Activated CD4-positive, alpha-beta memory T cell treated with anti-CD3 and anti-CD28 coated beads, Interleukin-2, amount 10 ng/mL, durations not matched to agents 7 days and 5 days (primary cell): ENCODE results near the gene ROBO2. TPM values are rescaled to one million over a fixed set of nuclear protein-coding genes. Genes with fewer than 3 reads are reported as not detected.

Experiments used
- CTCF ChIA-PET: fragments of 350-600 bp; sonication (Branson Sonifier 250); formaldehyde crosslinking; loops from one replicate; lab custom pipeline; 2021; ENCODE audit warnings: antibody characterized with exemption, inconsistent platforms; lab: Charles Lee
- POLR2A ChIA-PET: fragments of 350-600 bp; sonication (Branson Sonifier 250); formaldehyde crosslinking; loops from one replicate; lab custom pipeline; 2021; ENCODE audit warnings: antibody characterized with exemption; lab: Charles Lee
- DNase-seq: peaks from one replicate; pipeline ENCODE4 v3.0.0-alpha.2; 2020
- H3K27ac Mint-ChIP-seq: one replicate; pipeline ENCODE4 v1.8.0; 2021; ENCODE audit warnings: mild to moderate bottlenecking, mixed read lengths
- H3K27me3 Mint-ChIP-seq: one replicate; pipeline ENCODE4 v1.8.0; 2021; ENCODE audit warnings: mixed read lengths
- H3K36me3 Mint-ChIP-seq: one replicate; pipeline ENCODE4 v1.8.0; 2021; ENCODE audit warnings: low read depth, mixed read lengths
- H3K4me1 Mint-ChIP-seq: one replicate; pipeline ENCODE4 v1.8.0; 2021; ENCODE audit warnings: mixed read lengths
- H3K4me3 Mint-ChIP-seq: one replicate; pipeline ENCODE4 v1.8.0; 2021; ENCODE audit warnings: mild to moderate bottlenecking, mixed read lengths
- H3K9me3 Mint-ChIP-seq: one replicate; pipeline ENCODE4 v1.8.0; 2021; ENCODE audit warnings: mixed read lengths
- total RNA-seq, 2 experiments: library from RNA; stranded (reverse); gene quantifications; one replicate each; pipeline ENCODE4 v1.2.3, GENCODE V29; 2021

The ROBO2 gene
- not detected for total RNA-seq

GRCh38 chr3:77039606-77040171 lies at the start of gene ROBO2:
ROBO2 (plus strand) TSS chr3:77040099; CDS start chr3:77040786, 687 bp downstream.
- H3K9me3 Mint-ChIP-seq = no peaks in the 10 kb centered on the region
- no peaks in the 10 kb centered on the region for H3K4me1 Mint-ChIP-seq
- DNase-seq = no peak
- H3K36me3 Mint-ChIP-seq = no peaks in the 10 kb centered on the region
- ChIA-PET POLR2A (no interaction called here), CTCF (no interaction called here)
- H3K4me3 Mint-ChIP-seq = no peak within 1 kb of the TSS
- peaks cover 22% of the 10 kb centered on the region for H3K27me3 Mint-ChIP-seq
- no peak within 1 kb of the TSS for H3K27ac Mint-ChIP-seq

- ChIA-PET CTCF (no interaction called here), POLR2A (no interaction called here)
- H3K27ac Mint-ChIP-seq = no peak overlapping the region
- no peaks in the 10 kb centered on the region for H3K36me3 Mint-ChIP-seq
- no peaks in the 10 kb centered on the region for H3K27me3 Mint-ChIP-seq
- no peaks in the 10 kb centered on the region for H3K4me1 Mint-ChIP-seq
- no peak for DNase-seq
- no peak overlapping the region for H3K4me3 Mint-ChIP-seq
- H3K9me3 Mint-ChIP-seq = peaks cover 7% of the 10 kb centered on the region
These were observed 49.3 kb upstream of the ROBO2 start for GRCh38 chr3:76990606-76991005.

- ChIA-PET POLR2A (no interaction called here), CTCF (no interaction called here)
- H3K4me3 Mint-ChIP-seq = no peak overlapping the region
- DNase-seq = no peak
- no peak overlapping the region for H3K27ac Mint-ChIP-seq
- H3K36me3 Mint-ChIP-seq = no peaks in the 10 kb centered on the region
- H3K4me1 Mint-ChIP-seq = no peaks in the 10 kb centered on the region
- H3K27me3 Mint-ChIP-seq = no peaks in the 10 kb centered on the region
- peaks cover 7% of the 10 kb centered on the region for H3K9me3 Mint-ChIP-seq
These were observed 48.7 kb upstream of the ROBO2 start for GRCh38 chr3:76991165-76991564.

GRCh38 chr3:76997733-76998132 lies 42.2 kb upstream of the ROBO2 start:
- no peak for DNase-seq
- Mint-ChIP-seq H3K9me3 (no peaks in the 10 kb centered on the region), H3K4me3 (no peak overlapping the region), H3K27me3 (no peaks in the 10 kb centered on the region), H3K27ac (no peak overlapping the region), H3K4me1 (no peaks in the 10 kb centered on the region), H3K36me3 (no peaks in the 10 kb centered on the region)
- ChIA-PET CTCF (no interaction called here), POLR2A (no interaction called here)

GRCh38 chr3:76998555-76998954 lies 41.3 kb upstream of the ROBO2 start:
- POLR2A ChIA-PET = no interaction called here
- Mint-ChIP-seq H3K36me3 (no peaks in the 10 kb centered on the region), H3K27me3 (no peaks in the 10 kb centered on the region), H3K4me1 (no peaks in the 10 kb centered on the region), H3K4me3 (no peak overlapping the region), H3K27ac (no peak overlapping the region), H3K9me3 (peaks cover 4% of the 10 kb centered on the region)
- no peak for DNase-seq
- CTCF ChIA-PET = no interaction called here

GRCh38 chr3:77001062-77001701 lies 38.7 kb upstream of the ROBO2 start:
- no peak for DNase-seq
- Mint-ChIP-seq H3K4me3 (no peak overlapping the region), H3K36me3 (no peaks in the 10 kb centered on the region), H3K27me3 (no peaks in the 10 kb centered on the region), H3K4me1 (no peaks in the 10 kb centered on the region), H3K9me3 (peaks cover 4% of the 10 kb centered on the region), H3K27ac (no peak overlapping the region)
- ChIA-PET POLR2A (no interaction called here), CTCF (no interaction called here)

- Mint-ChIP-seq H3K9me3 (peaks cover 6% of the 10 kb centered on the region), H3K27ac (no peak overlapping the region), H3K4me1 (no peaks in the 10 kb centered on the region), H3K4me3 (no peak overlapping the region), H3K27me3 (no peaks in the 10 kb centered on the region), H3K36me3 (no peaks in the 10 kb centered on the region)
- DNase-seq = no peak
- CTCF ChIA-PET = no interaction called here
- POLR2A ChIA-PET = no interaction called here
These were observed 25.7 kb upstream of the ROBO2 start for GRCh38 chr3:77014226-77014625.

- ChIA-PET POLR2A (no interaction called here), CTCF (no interaction called here)
- H3K4me1 Mint-ChIP-seq = no peaks in the 10 kb centered on the region
- H3K36me3 Mint-ChIP-seq = no peaks in the 10 kb centered on the region
- no peak for DNase-seq
- no peaks in the 10 kb centered on the region for H3K27me3 Mint-ChIP-seq
- no peak overlapping the region for H3K27ac Mint-ChIP-seq
- no peak overlapping the region for H3K4me3 Mint-ChIP-seq
- H3K9me3 Mint-ChIP-seq = peaks cover 8% of the 10 kb centered on the region
These were observed 14.4 kb upstream of the ROBO2 start for GRCh38 chr3:77025471-77025870.

- no peaks in the 10 kb centered on the region for H3K36me3 Mint-ChIP-seq
- H3K4me3 Mint-ChIP-seq = no peak overlapping the region
- no peaks in the 10 kb centered on the region for H3K4me1 Mint-ChIP-seq
- H3K27me3 Mint-ChIP-seq = no peaks in the 10 kb centered on the region
- ChIA-PET POLR2A (no interaction called here), CTCF (no interaction called here)
- H3K27ac Mint-ChIP-seq = no peak overlapping the region
- DNase-seq = no peak
- H3K9me3 Mint-ChIP-seq = peaks cover 7% of the 10 kb centered on the region
These were observed 12.8 kb upstream of the ROBO2 start for GRCh38 chr3:77026904-77027634.

GRCh38 chr3:77028005-77028404 lies 11.9 kb upstream of the ROBO2 start:
- Mint-ChIP-seq H3K27me3 (no peaks in the 10 kb centered on the region), H3K27ac (no peak overlapping the region), H3K4me1 (no peaks in the 10 kb centered on the region), H3K36me3 (no peaks in the 10 kb centered on the region), H3K4me3 (no peak overlapping the region), H3K9me3 (peaks cover 7% of the 10 kb centered on the region)
- ChIA-PET CTCF (no interaction called here), POLR2A (no interaction called here)
- no peak for DNase-seq

- CTCF ChIA-PET = interaction anchor here (0.6 kb wide), 1 partner anchor 82 kb away, joined by 3 read pairs; no protein-coding TSS in a partner anchor
- POLR2A ChIA-PET = no interaction called here
- no peak overlapping the region for H3K4me3 Mint-ChIP-seq
- H3K4me1 Mint-ChIP-seq = no peaks in the 10 kb centered on the region
- no peak overlapping the region for H3K27ac Mint-ChIP-seq
- H3K9me3 Mint-ChIP-seq = no peaks in the 10 kb centered on the region
- DNase-seq = no peak
- no peaks in the 10 kb centered on the region for H3K36me3 Mint-ChIP-seq
- H3K27me3 Mint-ChIP-seq = peaks cover 22% of the 10 kb centered on the region
These were observed 1.4 kb upstream of the ROBO2 start for GRCh38 chr3:77038468-77038929.

- CTCF ChIA-PET = interaction anchor here (0.6 kb wide), 1 partner anchor 83 kb away, joined by 3 read pairs; no protein-coding TSS in a partner anchor
- H3K36me3 Mint-ChIP-seq = no peaks in the 10 kb centered on the region
- H3K9me3 Mint-ChIP-seq = no peaks in the 10 kb centered on the region
- peaks cover 22% of the 10 kb centered on the region for H3K27me3 Mint-ChIP-seq
- no peak overlapping the region for H3K27ac Mint-ChIP-seq
- no peaks in the 10 kb centered on the region for H3K4me1 Mint-ChIP-seq
- no peak overlapping the region for H3K4me3 Mint-ChIP-seq
- no peak for DNase-seq
- POLR2A ChIA-PET = no interaction called here
These were observed 831 bp upstream of the ROBO2 start for GRCh38 chr3:77038930-77039605.

- CTCF ChIA-PET = no interaction called here
- Mint-ChIP-seq H3K4me3 (no peak overlapping the region), H3K4me1 (no peaks in the 10 kb centered on the region), H3K27ac (no peak overlapping the region), H3K9me3 (no peaks in the 10 kb centered on the region), H3K27me3 (peaks cover 22% of the 10 kb centered on the region), H3K36me3 (no peaks in the 10 kb centered on the region)
- POLR2A ChIA-PET = no interaction called here
- no peak for DNase-seq
These were observed 317 bp downstream of the ROBO2 start for GRCh38 chr3:77040216-77040615.
